Caco-2 (cell line): Measurements from ENCODE around the gene AKR1C3. TPM values are rescaled to one million over a fixed set of nuclear protein-coding genes. Genes with fewer than 3 reads are reported as not detected.
"Not testable (repeated sequence)": the region's sequence is repeated elsewhere in the genome, so short reads cannot be mapped to it uniquely, and the experiment has no call there.

Experiments used
- BruUV-seq: library from RNA; stranded (reverse); fragments of 400-500 nt; replicated peaks from 2 replicates; lab custom pipeline; 2021; lab: Mats Ljungman, UMichigan
- CTCF ChIA-PET: fragments of 300-600 bp; sonication (Branson Sonifier 250); formaldehyde crosslinking; loops from one replicate; lab custom pipeline; 2022; ENCODE audit warnings: antibody characterized with exemption; lab: Charles Lee
- POLR2A ChIA-PET: fragments of 300-600 bp; sonication (Branson Sonifier 250); formaldehyde crosslinking; loops from one replicate; lab custom pipeline; 2022; ENCODE audit warnings: antibody characterized with exemption; lab: Charles Lee
- DNase-seq, 2 experiments: peaks; one replicate each; pipeline versions ENCODE4 v3.0.0 to v3.0.0-alpha.2; 2020 to 2022
- H3K27me3 ChIP-seq: replicated peaks from 2 replicates; pipeline ENCODE4 v1.6.0; 2011; ENCODE audit warnings: low read length; ENCODE audit not compliant: control insufficient read depth, insufficient read depth
- H3K36me3 ChIP-seq: 2 replicates; pipeline ENCODE4 v1.5.1; 2011; ENCODE audit warnings: low read length; ENCODE audit not compliant: control insufficient read depth, insufficient read depth
- H3K4me1 ChIP-seq: fragments of 250-450 bp; sonication (Bioruptor Pico); 2 replicates; pipeline ENCODE4 v1.5.1; 2020; ENCODE audit warnings: mild to moderate bottlenecking
- H3K4me3 ChIP-seq: 2 replicates; pipeline ENCODE4 v1.5.1; 2011; ENCODE audit warnings: low read depth, mild to moderate bottlenecking, control low read depth, low read length
- H3K9me3 ChIP-seq: fragments of 250-450 bp; sonication (Bioruptor Pico); 2 replicates; pipeline ENCODE4 v1.5.1; 2020; ENCODE audit warnings: mild to moderate bottlenecking, moderate library complexity
- H3K27ac Mint-ChIP-seq: one replicate; pipeline ENCODE4 v1.8.0; 2022; ENCODE audit warnings: mixed read lengths; ENCODE audit not compliant: unreplicated experiment
- H3K27me3 Mint-ChIP-seq: one replicate; pipeline ENCODE4 v1.8.0; 2022; ENCODE audit warnings: mixed read lengths; ENCODE audit not compliant: insufficient read depth, unreplicated experiment
- H3K36me3 Mint-ChIP-seq: one replicate; pipeline ENCODE4 v1.8.0; 2022; ENCODE audit warnings: mild to moderate bottlenecking, mixed read lengths; ENCODE audit not compliant: insufficient read depth, unreplicated experiment
- H3K4me1 Mint-ChIP-seq: one replicate; pipeline ENCODE4 v1.8.0; 2022; ENCODE audit warnings: low read depth, mixed read lengths; ENCODE audit not compliant: unreplicated experiment
- H3K4me3 Mint-ChIP-seq: one replicate; pipeline ENCODE4 v1.8.0; 2022; ENCODE audit warnings: mild to moderate bottlenecking, moderate library complexity, mixed read lengths; ENCODE audit not compliant: unreplicated experiment
- H3K9me3 Mint-ChIP-seq: one replicate; pipeline ENCODE4 v1.8.0; 2022; ENCODE audit warnings: mixed read lengths; ENCODE audit not compliant: unreplicated experiment
- CTCF ChIP-seq, 2 experiments: fragments of 200-600 bp in 1 of 2; IDR thresholded peaks; 1 replicate in 1 of 2; 2 replicates in 1 of 2; pipeline versions ENCODE4 v1.5.1 to v1.8.0; 2011 to 2022; ENCODE audit warnings: antibody characterized with exemption in 1 of 2, control low read depth in 1 of 2, inconsistent platforms in 1 of 2, low read depth in 1 of 2, low read length in 1 of 2, mild to moderate bottlenecking in 1 of 2, moderate library complexity in 1 of 2; ENCODE audit not compliant: insufficient read depth in 1 of 2, severe bottlenecking in 1 of 2, unreplicated experiment in 1 of 2
- intact Hi-C: fragments of 100-400 bp; cut with micrococcal nuclease; formaldehyde crosslinking; loops from one replicate; pipeline ENCODE4 v1.10.0; 2022; ENCODE audit not compliant: unreplicated experiment
- total RNA-seq: library from RNA; stranded (reverse); gene quantifications from 2 replicates; pipeline ENCODE4 v1.2.3, GENCODE V29; 2022

Gene AKR1C3
- total RNA-seq, 1 experiment from 2014 or later, result 115 TPM

DNA sequence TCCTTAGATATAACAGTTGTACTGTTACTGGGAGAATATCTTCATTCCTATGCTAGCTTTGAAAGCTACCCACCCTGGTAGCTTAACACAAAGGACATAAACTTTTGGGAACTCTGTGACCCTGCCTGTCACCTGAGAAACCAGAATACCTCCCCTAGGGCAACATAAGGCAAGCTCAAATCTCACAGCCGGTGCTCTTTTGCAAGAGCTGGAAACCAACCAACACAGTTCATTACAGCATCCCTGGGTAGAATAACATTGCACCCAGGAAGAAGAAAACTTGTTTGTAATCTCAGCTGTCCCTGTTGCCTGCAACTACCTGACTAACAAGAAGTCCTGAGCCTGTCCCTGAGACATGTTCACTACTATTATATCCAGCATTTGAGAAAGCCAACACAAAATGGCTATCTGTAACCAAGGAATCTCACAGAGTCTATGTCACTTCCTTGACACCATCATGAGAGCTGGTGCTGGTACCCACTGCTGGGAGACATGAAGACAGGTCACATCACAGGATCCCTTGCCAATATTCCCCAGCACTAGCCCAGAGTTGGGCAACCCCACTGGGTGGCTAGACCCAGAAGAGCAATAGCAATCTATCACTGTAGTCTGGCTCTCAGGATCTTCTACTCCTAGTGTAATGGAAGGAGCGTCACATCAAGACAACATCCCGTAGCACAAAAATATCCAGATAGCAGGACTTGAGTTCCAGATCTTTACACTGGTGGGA, 31.3 kb downstream of the AKR1C3 start:
- no peak overlapping the region for H3K4me3 ChIP-seq
- no TSS peak for BruUV-seq
- intact Hi-C loops, result no loop called here
- no peaks in the 10 kb centered on the region for H3K27me3 Mint-ChIP-seq
- no peak overlapping the region for H3K27ac Mint-ChIP-seq
- H3K27me3 ChIP-seq, result no peaks in the 10 kb centered on the region
- H3K36me3 Mint-ChIP-seq, result no peaks in the 10 kb centered on the region
- DNase-seq, result no peak
- H3K4me3 Mint-ChIP-seq, result no peak overlapping the region
- peaks cover 61% of the 10 kb centered on the region for H3K9me3 Mint-ChIP-seq
- CTCF ChIA-PET, result no interaction called here
- H3K36me3 ChIP-seq, result no peaks in the 10 kb centered on the region
- no peaks in the 10 kb centered on the region for H3K4me1 ChIP-seq
- H3K4me1 Mint-ChIP-seq, result no peaks in the 10 kb centered on the region
- TF ChIP-seq CTCF (IDR thresholded peaks at IDR 0.05; ENCODE audit: insufficient read depth in 1 of 2, low read depth in 1 of 2, low read length in 1 of 2, severe bottlenecking in 1 of 2, unreplicated experiment in 1 of 2), result no peak
- POLR2A ChIA-PET, result no interaction called here
- H3K9me3 ChIP-seq, result peaks cover 13% of the 10 kb centered on the region

DNA sequence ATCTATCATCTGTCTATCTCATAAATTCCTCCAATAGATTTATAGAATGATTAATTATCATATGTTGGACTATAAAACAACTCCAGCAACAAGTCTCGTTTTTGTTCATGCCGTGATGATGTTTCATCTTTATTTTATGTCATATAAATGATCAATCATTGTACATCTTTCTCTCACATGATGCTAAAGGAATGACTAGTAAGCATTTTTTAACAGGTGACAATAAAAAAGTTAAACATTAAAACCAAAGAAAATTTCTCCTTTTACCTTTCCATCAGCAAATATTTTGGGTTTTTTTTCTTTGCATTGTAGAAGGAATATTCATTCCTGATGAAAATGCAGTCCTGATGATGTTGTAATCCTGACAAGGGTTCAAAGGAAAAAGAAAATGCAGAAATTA, 41.4 kb downstream of the AKR1C3 start:
- no peaks in the 10 kb centered on the region for H3K4me1 ChIP-seq
- H3K36me3 ChIP-seq, result no peaks in the 10 kb centered on the region
- ChIA-PET CTCF (no interaction called here), POLR2A (no interaction called here)
- peaks cover 75% of the 10 kb centered on the region for H3K9me3 Mint-ChIP-seq
- H3K27me3 ChIP-seq, result no peaks in the 10 kb centered on the region
- TF ChIP-seq CTCF (IDR thresholded peaks at IDR 0.05; ENCODE audit: insufficient read depth in 1 of 2, low read depth in 1 of 2, low read length in 1 of 2, severe bottlenecking in 1 of 2, unreplicated experiment in 1 of 2), result no peak
- H3K27me3 Mint-ChIP-seq, result no peaks in the 10 kb centered on the region
- no peak overlapping the region for H3K4me3 Mint-ChIP-seq
- no peaks in the 10 kb centered on the region for H3K4me1 Mint-ChIP-seq
- H3K27ac Mint-ChIP-seq, result no peak overlapping the region
- intact Hi-C loops, result no loop called here
- H3K36me3 Mint-ChIP-seq, result peaks cover 12% of the 10 kb centered on the region
- no peak overlapping the region for H3K4me3 ChIP-seq
- no TSS peak for BruUV-seq
- H3K9me3 ChIP-seq, result peaks cover 33% of the 10 kb centered on the region
- no peak for DNase-seq

DNA sequence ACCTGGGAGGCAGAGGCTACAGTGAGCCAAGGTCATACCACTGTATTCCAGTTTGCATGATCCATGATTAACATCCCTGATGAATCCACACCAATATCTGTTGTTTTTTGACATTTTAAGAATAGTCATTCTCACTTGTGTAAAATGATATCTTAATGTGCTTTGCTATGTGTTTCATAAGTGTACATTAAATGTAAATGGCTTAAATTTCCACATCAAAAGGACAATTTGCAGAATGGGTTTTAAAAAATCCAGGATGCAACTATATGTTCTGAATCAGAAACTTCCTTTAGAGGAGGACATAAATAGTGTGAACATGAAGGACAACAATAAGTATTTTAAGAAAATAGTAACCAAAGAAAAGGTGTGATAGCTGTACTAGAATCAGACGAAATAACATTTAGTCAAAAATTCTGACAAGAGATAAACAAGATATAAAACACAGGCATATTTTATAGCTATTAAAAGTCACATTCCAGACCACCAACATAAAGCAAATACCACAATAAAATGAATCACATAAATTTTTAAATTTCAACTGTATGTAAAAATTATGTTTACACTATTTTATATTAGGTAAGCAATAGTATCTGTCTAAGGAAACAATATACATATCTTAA, 42.4 kb downstream of the AKR1C3 start:
- no peak overlapping the region for H3K4me3 ChIP-seq
- POLR2A ChIA-PET, result no interaction called here
- H3K27me3 ChIP-seq, result no peaks in the 10 kb centered on the region
- intact Hi-C loops, result no loop called here
- peaks cover 42% of the 10 kb centered on the region for H3K9me3 ChIP-seq
- Mint-ChIP-seq H3K4me3 (no peak overlapping the region), H3K9me3 (peaks cover 80% of the 10 kb centered on the region), H3K36me3 (peaks cover 12% of the 10 kb centered on the region), H3K27ac (no peak overlapping the region), H3K27me3 (no peaks in the 10 kb centered on the region), H3K4me1 (no peaks in the 10 kb centered on the region)
- CTCF ChIA-PET, result no interaction called here
- no peak for DNase-seq
- no peak for TF ChIP-seq CTCF (IDR thresholded peaks at IDR 0.05; ENCODE audit: insufficient read depth in 1 of 2, low read depth in 1 of 2, low read length in 1 of 2, severe bottlenecking in 1 of 2, unreplicated experiment in 1 of 2)
- no peaks in the 10 kb centered on the region for H3K36me3 ChIP-seq
- H3K4me1 ChIP-seq, result peaks cover 6% of the 10 kb centered on the region
- BruUV-seq, result no TSS peak

- BruUV-seq, H3K27me3 Mint-ChIP-seq, CTCF ChIA-PET, H3K4me3 Mint-ChIP-seq, H3K4me3 ChIP-seq, intact Hi-C loops, H3K27me3 ChIP-seq, H3K36me3 ChIP-seq, POLR2A ChIA-PET: not testable (repeated sequence)
- Histone ChIP-seq H3K9me3 (peaks cover 51% of the 10 kb centered on the region), H3K4me1 (peaks cover 17% of the 10 kb centered on the region)
- Mint-ChIP-seq H3K9me3 (peaks cover 80% of the 10 kb centered on the region), H3K36me3 (peaks cover 21% of the 10 kb centered on the region), H3K4me1 (peaks cover 11% of the 10 kb centered on the region), H3K27ac (peak overlapping the region; percentile 63)
- peak in 1 of 2 experiments; percentile 17 for DNase-seq
Measured at GRCh38 chr10:5137699-5138098, 43.5 kb downstream of the AKR1C3 start.
